T-helper 1 cell treated with Interleukin-12 subunit alpha and Interleukin-12 subunit beta and Interleukin-4 antibody, amounts not matched to agents 30 μg/mL and 1 μg/mL, for 36 hours (primary cell): Measurements from ENCODE around the gene HLA-DQB1.
"Not testable (repeated sequence)": the region's sequence is repeated elsewhere in the genome, so short reads cannot be mapped to it uniquely, and the experiment has no call there.

Experiments
- H3K27ac Mint-ChIP-seq: one replicate; pipeline ENCODE4 v1.8.0; 2021; ENCODE audit warnings: mild to moderate bottlenecking, mixed read lengths
- H3K27me3 Mint-ChIP-seq: one replicate; pipeline ENCODE4 v1.8.0; 2021; ENCODE audit warnings: low read depth, mixed read lengths
- H3K36me3 Mint-ChIP-seq: one replicate; pipeline ENCODE4 v1.8.0; 2021; ENCODE audit warnings: low read depth, mixed read lengths
- H3K4me1 Mint-ChIP-seq: one replicate; pipeline ENCODE4 v1.8.0; 2021; ENCODE audit warnings: low read depth, mixed read lengths
- H3K4me3 Mint-ChIP-seq: one replicate; pipeline ENCODE4 v1.8.0; 2021; ENCODE audit warnings: mild to moderate bottlenecking, moderate library complexity, mixed read lengths
- H3K9me3 Mint-ChIP-seq: one replicate; pipeline ENCODE4 v1.8.0; 2021; ENCODE audit warnings: mixed read lengths

HLA-DQB1 gene

DNA sequence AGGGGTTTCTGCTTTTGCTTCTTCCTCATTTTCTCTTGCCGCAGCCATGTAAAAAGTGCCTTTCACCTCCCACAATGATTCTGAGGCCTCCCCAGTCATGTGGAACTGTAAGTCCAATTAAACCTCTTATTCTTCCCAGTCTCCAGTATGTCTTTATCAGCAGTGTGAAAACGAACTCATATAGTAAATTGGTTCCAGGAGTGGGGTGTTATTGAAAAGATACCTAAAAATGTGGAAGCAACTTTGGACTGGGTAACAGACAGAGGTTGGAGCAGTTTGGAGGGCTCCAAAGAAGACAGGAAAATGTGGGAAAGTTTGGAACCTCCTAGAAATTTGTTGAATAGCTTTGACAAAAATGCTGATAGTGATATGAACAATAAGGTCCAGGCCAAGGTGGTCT is 5.5 kb upstream of the HLA-DQB1 start:
- Mint-ChIP-seq H3K27me3 (peaks cover 43% of the 10 kb centered on the region), H3K4me1 (peaks cover 22% of the 10 kb centered on the region), H3K9me3 (peaks cover 14% of the 10 kb centered on the region)
- H3K36me3 Mint-ChIP-seq, H3K27ac Mint-ChIP-seq, H3K4me3 Mint-ChIP-seq: not testable (repeated sequence)

- H3K9me3 Mint-ChIP-seq = peaks cover 6% of the 10 kb centered on the region
- H3K36me3 Mint-ChIP-seq = peaks cover 3% of the 10 kb centered on the region
- peak overlapping the region; percentile 36 for H3K27ac Mint-ChIP-seq
- H3K4me3 Mint-ChIP-seq = no peak overlapping the region
- peaks cover 38% of the 10 kb centered on the region for H3K4me1 Mint-ChIP-seq
- peaks cover 41% of the 10 kb centered on the region for H3K27me3 Mint-ChIP-seq
These were observed 3.4 kb upstream of the HLA-DQB1 start for GRCh38 chr6:32669893-32670292.

GRCh38 chr6:32669240-32669639 is 2.8 kb upstream of the HLA-DQB1 start:
- Mint-ChIP-seq H3K27me3 (peaks cover 38% of the 10 kb centered on the region), H3K4me3 (no peak overlapping the region), H3K36me3 (peaks cover 5% of the 10 kb centered on the region), H3K4me1 (peaks cover 40% of the 10 kb centered on the region), H3K9me3 (peaks cover 6% of the 10 kb centered on the region), H3K27ac (peak overlapping the region; percentile 36)

DNA sequence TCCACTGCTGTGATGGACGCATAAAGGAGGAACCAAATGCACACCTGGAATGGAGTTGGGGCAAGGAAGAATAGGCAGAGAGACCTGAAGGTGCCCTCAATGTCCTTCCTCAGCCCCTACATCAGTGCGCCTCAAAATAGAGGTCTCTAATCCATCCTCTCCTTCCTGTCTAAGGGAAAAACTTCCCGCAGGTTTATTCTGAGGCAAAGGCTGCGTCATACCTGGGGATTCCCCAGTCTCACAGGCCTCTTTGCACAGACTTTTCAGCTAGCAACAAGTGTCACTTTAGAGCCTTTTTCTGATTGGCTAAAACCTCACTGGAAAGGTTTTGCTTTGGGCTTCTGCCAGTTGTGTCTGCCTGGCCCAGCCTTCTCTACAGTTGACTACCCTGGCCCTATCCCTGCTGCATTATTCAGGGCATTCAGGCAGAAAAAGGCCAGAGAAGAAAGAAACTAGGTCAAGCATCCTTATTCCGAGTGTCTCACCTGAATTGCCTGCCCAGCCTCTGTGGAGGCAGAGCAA is 1.8 kb upstream of the HLA-DQB1 start:
- peaks cover 40% of the 10 kb centered on the region for H3K4me1 Mint-ChIP-seq
- H3K36me3 Mint-ChIP-seq = peaks cover 12% of the 10 kb centered on the region
- H3K4me3 Mint-ChIP-seq = no peak overlapping the region
- peaks cover 6% of the 10 kb centered on the region for H3K9me3 Mint-ChIP-seq
- peaks cover 39% of the 10 kb centered on the region for H3K27me3 Mint-ChIP-seq
- H3K27ac Mint-ChIP-seq = peak overlapping the region; percentile 69

DNA sequence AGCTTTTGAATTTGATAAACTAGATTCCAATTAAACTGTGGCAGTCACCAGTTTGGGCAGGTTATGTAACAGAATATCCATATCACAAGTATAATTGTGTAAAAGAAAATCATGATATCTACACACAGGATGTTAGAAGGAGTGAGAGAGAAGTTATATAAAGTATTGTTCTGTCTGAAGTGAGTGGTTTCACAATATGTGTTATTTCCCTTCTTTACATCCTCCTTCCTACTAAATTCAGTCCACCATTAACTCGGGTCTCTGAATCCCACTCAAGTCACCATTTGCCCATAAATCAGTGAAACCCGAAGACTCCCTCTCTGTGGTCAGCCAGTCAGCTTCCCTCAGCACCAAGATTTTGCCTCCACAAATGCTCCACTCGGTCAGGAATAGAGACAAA is 796 bp downstream of the HLA-DQB1 start:
- peak overlapping the region; percentile 85 for H3K27ac Mint-ChIP-seq
- peaks cover 46% of the 10 kb centered on the region for H3K27me3 Mint-ChIP-seq
- H3K9me3 Mint-ChIP-seq = no peaks in the 10 kb centered on the region
- peaks cover 44% of the 10 kb centered on the region for H3K4me1 Mint-ChIP-seq
- H3K4me3 Mint-ChIP-seq = peak overlapping the region; percentile 85
- peaks cover 18% of the 10 kb centered on the region for H3K36me3 Mint-ChIP-seq

DNA sequence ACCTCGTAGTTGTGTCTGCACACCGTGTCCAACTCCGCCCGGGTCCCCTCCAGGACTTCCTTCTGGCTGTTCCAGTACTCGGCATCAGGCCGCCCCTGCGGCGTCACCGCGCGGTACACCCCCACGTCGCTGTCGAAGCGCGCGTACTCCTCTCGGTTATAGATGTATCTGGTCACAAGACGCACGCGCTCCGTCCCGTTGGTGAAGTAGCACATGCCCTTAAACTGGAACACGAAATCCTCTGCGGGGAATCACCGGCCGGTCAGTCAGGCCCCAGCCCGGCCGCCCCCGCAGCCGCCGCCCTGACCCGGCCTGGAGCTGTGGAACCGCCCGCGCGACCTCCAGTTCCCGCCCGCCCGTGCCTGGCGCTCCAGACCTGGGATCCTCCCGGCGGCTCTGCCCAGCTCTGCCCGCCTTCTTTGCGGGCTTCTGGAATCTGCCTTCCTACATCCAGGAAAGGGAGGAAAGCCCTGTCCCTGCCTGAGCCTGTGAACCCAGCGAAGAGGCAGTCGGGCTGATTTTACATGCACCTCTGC is 1.6 kb downstream of the HLA-DQB1 start:
- Mint-ChIP-seq H3K4me1 (peaks cover 48% of the 10 kb centered on the region), H3K27me3 (peaks cover 46% of the 10 kb centered on the region)

GRCh38 chr6:32664354-32664753 is 2.1 kb downstream of the HLA-DQB1 start:
- Mint-ChIP-seq H3K27me3 (peaks cover 47% of the 10 kb centered on the region), H3K9me3 (no peaks in the 10 kb centered on the region), H3K27ac (no peak overlapping the region), H3K36me3 (peaks cover 25% of the 10 kb centered on the region), H3K4me1 (peaks cover 50% of the 10 kb centered on the region), H3K4me3 (peak overlapping the region; percentile 85)

More for the DNA sequence above, 1.6 kb downstream of the HLA-DQB1 start:
- Mint-ChIP-seq H3K4me3 (peak overlapping the region; percentile 85), H3K27ac (peak overlapping the region; percentile 85), H3K9me3 (no peaks in the 10 kb centered on the region), H3K36me3 (peaks cover 22% of the 10 kb centered on the region)

DNA sequence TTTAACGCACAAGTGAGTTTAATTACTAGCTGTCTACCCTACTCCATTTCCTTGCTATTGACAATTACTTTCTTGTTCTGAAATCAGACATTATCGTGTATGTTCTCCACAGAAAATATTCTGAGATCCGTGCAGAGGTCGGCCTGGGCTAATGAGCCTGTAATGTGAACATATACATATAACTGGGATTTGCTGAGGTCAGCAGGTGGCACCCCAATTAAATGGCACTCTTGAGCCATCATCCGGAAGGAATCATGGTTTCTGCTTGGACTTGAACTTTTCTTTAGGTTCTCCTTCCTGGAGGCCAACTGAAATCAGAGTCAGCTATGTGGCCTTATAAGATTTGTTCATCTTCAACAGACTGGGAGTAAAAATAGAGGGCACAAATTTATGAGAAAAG is 3.6 kb downstream of the HLA-DQB1 start:
- Mint-ChIP-seq H3K9me3 (no peaks in the 10 kb centered on the region), H3K36me3 (peaks cover 29% of the 10 kb centered on the region), H3K4me1 (peaks cover 41% of the 10 kb centered on the region), H3K27ac (no peak overlapping the region), H3K27me3 (peaks cover 41% of the 10 kb centered on the region), H3K4me3 (no peak overlapping the region)

GRCh38 chr6:32662099-32662498 is 4.4 kb downstream of the HLA-DQB1 start:
- Mint-ChIP-seq H3K27me3 (peaks cover 36% of the 10 kb centered on the region), H3K9me3 (no peaks in the 10 kb centered on the region), H3K4me1 (peaks cover 36% of the 10 kb centered on the region), H3K36me3 (peaks cover 29% of the 10 kb centered on the region), H3K27ac (no peak overlapping the region), H3K4me3 (no peak overlapping the region)

- peak overlapping the region; percentile 86 for H3K27ac Mint-ChIP-seq
- H3K4me3 Mint-ChIP-seq = peak overlapping the region; percentile 26
- H3K4me1 Mint-ChIP-seq = peaks cover 19% of the 10 kb centered on the region
- H3K27me3 Mint-ChIP-seq = peaks cover 19% of the 10 kb centered on the region
- peaks cover 28% of the 10 kb centered on the region for H3K36me3 Mint-ChIP-seq
- peaks cover 7% of the 10 kb centered on the region for H3K9me3 Mint-ChIP-seq
These were observed 6.4 kb downstream of the HLA-DQB1 start for GRCh38 chr6:32659856-32660595.

- peaks cover 22% of the 10 kb centered on the region for H3K36me3 Mint-ChIP-seq
- no peak overlapping the region for H3K4me3 Mint-ChIP-seq
These were observed 8.1 kb downstream of the HLA-DQB1 start for GRCh38 chr6:32658268-32658897.

GRCh38 chr6:32657819-32658218 is 8.6 kb downstream of the HLA-DQB1 start:
- peaks cover 14% of the 10 kb centered on the region for H3K27me3 Mint-ChIP-seq

More at GRCh38 chr6:32658268-32658897, 8.1 kb downstream of the HLA-DQB1 start:
- Mint-ChIP-seq H3K9me3 (peaks cover 8% of the 10 kb centered on the region), H3K27me3 (peaks cover 16% of the 10 kb centered on the region), H3K4me1 (peaks cover 18% of the 10 kb centered on the region), H3K27ac (no peak overlapping the region)

GRCh38 chr6:32657329-32657728 is 9.1 kb downstream of the HLA-DQB1 start:
- H3K9me3 Mint-ChIP-seq, H3K27ac Mint-ChIP-seq, H3K4me3 Mint-ChIP-seq: not testable (repeated sequence)
- Mint-ChIP-seq H3K36me3 (peaks cover 15% of the 10 kb centered on the region), H3K4me1 (peaks cover 18% of the 10 kb centered on the region), H3K27me3 (peaks cover 16% of the 10 kb centered on the region)

More at GRCh38 chr6:32657819-32658218, 8.6 kb downstream of the HLA-DQB1 start:
- not testable (repeated sequence) for H3K9me3 Mint-ChIP-seq, H3K4me3 Mint-ChIP-seq, H3K27ac Mint-ChIP-seq
- Mint-ChIP-seq H3K36me3 (peaks cover 17% of the 10 kb centered on the region), H3K4me1 (peaks cover 18% of the 10 kb centered on the region)

GRCh38 chr6:32655203-32655710 is 11.2 kb downstream of the HLA-DQB1 start:
- Mint-ChIP-seq H3K4me1 (peaks cover 14% of the 10 kb centered on the region), H3K4me3 (no peak overlapping the region), H3K36me3 (peaks cover 15% of the 10 kb centered on the region), H3K9me3 (peaks cover 8% of the 10 kb centered on the region), H3K27ac (no peak overlapping the region), H3K27me3 (peaks cover 16% of the 10 kb centered on the region)
